SH-SY5Y (cell line): ENCODE measurements around the gene KRT86.

Source experiments
- GATA2 ChIP-seq: IDR thresholded peaks from 2 replicates; pipeline ENCODE4 v1.6.1; 2011; ENCODE audit warnings: mild to moderate bottlenecking, low read depth, low read length
- GATA3 ChIP-seq: IDR thresholded peaks from 2 replicates; pipeline ENCODE4 v1.6.1; 2011; ENCODE audit warnings: low read depth, mild to moderate bottlenecking, low read length, moderate library complexity

DNA sequence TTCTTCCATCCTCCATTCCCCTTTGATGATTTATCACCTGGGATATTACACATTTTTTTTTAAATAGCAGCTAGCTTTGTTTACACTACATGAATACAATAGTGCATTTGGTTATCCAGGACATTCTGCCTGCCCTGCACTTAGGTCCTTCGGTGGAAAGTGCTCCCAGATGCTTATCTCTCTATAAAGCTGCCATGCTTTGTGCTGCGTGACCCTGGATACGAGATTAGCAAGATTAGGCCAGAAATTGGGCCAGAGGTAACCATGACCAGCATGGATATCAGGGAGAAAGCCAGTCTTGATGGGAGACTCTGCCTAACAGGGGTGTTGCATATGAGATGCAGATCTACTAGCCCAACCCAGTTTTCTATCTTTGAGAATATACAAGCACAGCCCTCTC, 58.9 kb downstream of the KRT86 start:
- TF ChIP-seq GATA2, result peak; percentile 97
- peak; percentile 91 for TF ChIP-seq GATA3
